CD14-positive monocyte (primary cell): ENCODE measurements around the gene MEI4. TPM values are rescaled to one million over a fixed set of nuclear protein-coding genes. Genes with fewer than 3 reads are reported as not detected.

ENCODE experiments used
- DNase-seq, 3 donors: peaks; one replicate each; pipeline ENCODE4 v3.0.0-alpha.2; 2011 to 2022
- H2AFZ ChIP-seq: 2 replicates; pipeline ENCODE4 v1.6.0; 2012; ENCODE audit warnings: mild to moderate bottlenecking, low read depth, low read length, inconsistent platforms; ENCODE audit not compliant: insufficient read depth, poor library complexity, severe bottlenecking
- H3K27ac ChIP-seq, 2 donors: 1 replicate in 1 of 2; 2 replicates in 1 of 2; pipeline ENCODE4 v1.5.1; 2012 to 2013; ENCODE audit warnings: low read length in 2 of 2, control low read depth in 1 of 2, inconsistent platforms in 1 of 2, low read depth in 1 of 2, mild to moderate bottlenecking in 1 of 2
- H3K27me3 ChIP-seq, 2 donors: one replicate each; pipeline versions ENCODE4 v1.6.0 to v1.6.1; 2011 to 2013; ENCODE audit warnings: low read length in 2 of 2; ENCODE audit not compliant: control insufficient read depth in 2 of 2, insufficient read depth in 2 of 2
- H3K36me3 ChIP-seq, 2 donors: replicated peaks in 1 of 2; 1 replicate in 1 of 2; 2 replicates in 1 of 2; pipeline versions ENCODE4 v1.5.1 to v1.6.1; 2012 to 2013; ENCODE audit warnings: low read length in 2 of 2, control low read depth in 1 of 2, inconsistent platforms in 1 of 2, mild to moderate bottlenecking in 1 of 2; ENCODE audit not compliant: insufficient read depth in 2 of 2, control insufficient read depth in 1 of 2
- H3K4me1 ChIP-seq, 2 donors: 1 replicate in 1 of 2; 2 replicates in 1 of 2; pipeline versions ENCODE4 v1.5.1 to v1.6.1; 2012 to 2013; ENCODE audit warnings: low read length in 2 of 2, control low read depth in 1 of 2, inconsistent platforms in 1 of 2, mild to moderate bottlenecking in 1 of 2, moderate library complexity in 1 of 2; ENCODE audit not compliant: insufficient read depth in 2 of 2, control insufficient read depth in 1 of 2
- H3K4me2 ChIP-seq: replicated peaks from 2 replicates; pipeline ENCODE3; 2012; ENCODE audit warnings: low read length, moderate library complexity, mild to moderate bottlenecking; ENCODE audit not compliant: poor library complexity, severe bottlenecking; ENCODE audit errors: extremely low read depth
- H3K4me3 ChIP-seq, 3 experiments: fragments of 200-600 bp in 1 of 3; sonication (generic) in 1 of 3; replicated peaks in 1 of 3; 1 replicate in 2 of 3; 2 replicates in 1 of 3; pipeline ENCODE4 v1.5.1; 2011 to 2013; ENCODE audit warnings: low read length in 3 of 3, mild to moderate bottlenecking in 3 of 3, control low read depth in 2 of 3, low read depth in 2 of 3, inconsistent platforms in 1 of 3, moderate library complexity in 1 of 3
- H3K79me2 ChIP-seq: 2 replicates; pipeline ENCODE4 v1.6.0; 2012; ENCODE audit warnings: mild to moderate bottlenecking, control low read depth, inconsistent platforms, low read length, moderate library complexity; ENCODE audit not compliant: insufficient read depth
- H3K9ac ChIP-seq: 2 replicates; pipeline ENCODE4 v1.6.0; 2017; ENCODE audit warnings: low read length, mild to moderate bottlenecking; ENCODE audit not compliant: insufficient read depth, poor library complexity, severe bottlenecking
- H3K9me3 ChIP-seq, 2 donors: replicated peaks in 1 of 2; 1 replicate in 1 of 2; 2 replicates in 1 of 2; pipeline versions ENCODE4 v1.5.1 to v1.6.1; 2012 to 2013; ENCODE audit warnings: low read length in 2 of 2, control low read depth in 1 of 2; ENCODE audit not compliant: control insufficient read depth in 1 of 2, insufficient read depth in 1 of 2
- H4K20me1 ChIP-seq: 2 replicates; pipeline ENCODE4 v1.6.0; 2012; ENCODE audit warnings: mild to moderate bottlenecking, low read length, control low read depth, moderate library complexity; ENCODE audit not compliant: insufficient read depth
- H3K27ac Mint-ChIP-seq, 7 donors: one replicate each; pipeline ENCODE4 v1.8.0; 2020; ENCODE audit warnings: mild to moderate bottlenecking in 7 of 7, mixed read lengths in 7 of 7, moderate library complexity in 6 of 7, inconsistent platforms in 2 of 7
- H3K27me3 Mint-ChIP-seq, 3 donors: one replicate each; pipeline ENCODE4 v1.8.0; 2021 to 2022; ENCODE audit warnings: low read depth in 3 of 3, mild to moderate bottlenecking in 3 of 3, mixed read lengths in 3 of 3, moderate library complexity in 3 of 3, inconsistent platforms in 1 of 3
- H3K36me3 Mint-ChIP-seq, 2 donors: one replicate each; pipeline ENCODE4 v1.8.0; 2020; ENCODE audit warnings: mixed read lengths in 2 of 2, inconsistent platforms in 1 of 2, mild to moderate bottlenecking in 1 of 2
- H3K4me1 Mint-ChIP-seq: one replicate; pipeline ENCODE4 v1.8.0; 2020; ENCODE audit warnings: mild to moderate bottlenecking, mixed read lengths
- H3K4me3 Mint-ChIP-seq, 2 donors: one replicate each; pipeline ENCODE4 v1.8.0; 2020; ENCODE audit warnings: mild to moderate bottlenecking in 2 of 2, mixed read lengths in 2 of 2, moderate library complexity in 1 of 2
- H3K9me3 Mint-ChIP-seq, 7 donors: one replicate each; pipeline ENCODE4 v1.8.0; 2020 to 2022; ENCODE audit warnings: mixed read lengths in 7 of 7, mild to moderate bottlenecking in 6 of 7, moderate library complexity in 6 of 7, inconsistent platforms in 2 of 7
- CTCF ChIP-seq: fragments of 200-600 bp; IDR thresholded peaks from one replicate; pipeline ENCODE4 v1.8.0; 2022; ENCODE audit warnings: antibody characterized with exemption, mild to moderate bottlenecking
- WGBS: methylation state at CpG from one replicate; pipeline ENCODE4 v1.1.5; 2013; ENCODE audit warnings: missing lambda C conversion rate; ENCODE audit not compliant: insufficient coverage; 5-methylcytosine and 5-hydroxymethylcytosine counted together
- intact Hi-C, 2 donors: fragments of 100-400 bp; cut with micrococcal nuclease; formaldehyde crosslinking; loops; one replicate each; pipeline versions ENCODE4 v1.15.0 to v1.15.1; 2023
- polyA plus RNA-seq, 3 donors: library from polyadenylated mRNA; depleted of rRNA in 1 of 3; unstranded in 2 of 3; stranded (reverse) in 1 of 3; fragments of 300-500 nt in 2 of 3; fragments of >200 nt in 1 of 3; fragmentation: Illumina TruSeq in 2 of 3; gene quantifications; 1 replicate in 2 of 3; 2 replicates in 1 of 3; pipeline ENCODE4 v1.2.3, GENCODE V29; 2012 to 2021

MEI4 gene
- polyA plus RNA-seq, 3 donors = not detected

- DNase-seq = no peak
- Histone ChIP-seq H3K4me3 (no peak overlapping the region), H3K9me3 (peaks cover 8 to 14% of the 10 kb centered on the region in 2 donors), H4K20me1 (no peaks in the 10 kb centered on the region), H3K79me2 (no peaks in the 10 kb centered on the region), H3K27ac (no peak overlapping the region), H3K9ac (no peak overlapping the region), H3K36me3 (no peaks in the 10 kb centered on the region), H3K4me1 (no peaks in the 10 kb centered on the region), H3K27me3 (no peaks in the 10 kb centered on the region), H3K4me2 (no peak overlapping the region), H2AFZ (no peak overlapping the region)
- WGBS = no CpG with 5 or more reads among the region's 1 CpG
- no peak overlapping the region for H3K4me3 Mint-ChIP-seq
- H3K9me3 Mint-ChIP-seq = peaks cover 2 to 13% (median 6%) of the 10 kb centered on the region in 7 donors
- H3K27me3 Mint-ChIP-seq = no peaks in the 10 kb centered on the region
- no peak overlapping the region for H3K27ac Mint-ChIP-seq
- no peak for TF ChIP-seq CTCF
- H3K4me1 Mint-ChIP-seq = no peaks in the 10 kb centered on the region
- H3K36me3 Mint-ChIP-seq = no peaks in the 10 kb centered on the region
- intact Hi-C loops = no loop called here
Measured at GRCh38 chr6:77774457-77774856, 121.6 kb downstream of the MEI4 start.

- Mint-ChIP-seq H3K9me3 (peaks cover 0 to 16% (median 3%) of the 10 kb centered on the region in 7 donors), H3K27me3 (no peaks in the 10 kb centered on the region), H3K4me1 (no peaks in the 10 kb centered on the region), H3K27ac (no peak overlapping the region), H3K4me3 (no peak overlapping the region), H3K36me3 (no peaks in the 10 kb centered on the region)
- intact Hi-C loops = no loop called here
- Histone ChIP-seq H3K4me1 (no peaks in the 10 kb centered on the region), H4K20me1 (no peaks in the 10 kb centered on the region), H3K27ac (no peak overlapping the region), H2AFZ (no peak overlapping the region), H3K9me3 (peaks cover 7 to 8% of the 10 kb centered on the region in 2 donors), H3K27me3 (no peaks in the 10 kb centered on the region), H3K79me2 (no peaks in the 10 kb centered on the region), H3K4me2 (no peak overlapping the region), H3K4me3 (no peak overlapping the region), H3K36me3 (no peaks in the 10 kb centered on the region), H3K9ac (no peak overlapping the region)
- no peak for TF ChIP-seq CTCF
- no CpG with 5 or more reads among the region's 1 CpG for WGBS
- DNase-seq = no peak
Measured at GRCh38 chr6:77776441-77776840, 123.6 kb downstream of the MEI4 start.
